GM19467 (cell line): ENCODE results near the gene ATXN1.
"Not testable (repeated sequence)": the region's sequence is repeated elsewhere in the genome, so short reads cannot be mapped to it uniquely, and the experiment has no call there.

Experiments used
- ATAC-seq: cut with Tn5 transposase; IDR thresholded peaks from one replicate; pipeline ENCODE4 v1.9.1; 2021; ENCODE audit warnings: mild to moderate bottlenecking, moderate library complexity; ENCODE audit not compliant: unreplicated experiment

Gene ATXN1

DNA sequence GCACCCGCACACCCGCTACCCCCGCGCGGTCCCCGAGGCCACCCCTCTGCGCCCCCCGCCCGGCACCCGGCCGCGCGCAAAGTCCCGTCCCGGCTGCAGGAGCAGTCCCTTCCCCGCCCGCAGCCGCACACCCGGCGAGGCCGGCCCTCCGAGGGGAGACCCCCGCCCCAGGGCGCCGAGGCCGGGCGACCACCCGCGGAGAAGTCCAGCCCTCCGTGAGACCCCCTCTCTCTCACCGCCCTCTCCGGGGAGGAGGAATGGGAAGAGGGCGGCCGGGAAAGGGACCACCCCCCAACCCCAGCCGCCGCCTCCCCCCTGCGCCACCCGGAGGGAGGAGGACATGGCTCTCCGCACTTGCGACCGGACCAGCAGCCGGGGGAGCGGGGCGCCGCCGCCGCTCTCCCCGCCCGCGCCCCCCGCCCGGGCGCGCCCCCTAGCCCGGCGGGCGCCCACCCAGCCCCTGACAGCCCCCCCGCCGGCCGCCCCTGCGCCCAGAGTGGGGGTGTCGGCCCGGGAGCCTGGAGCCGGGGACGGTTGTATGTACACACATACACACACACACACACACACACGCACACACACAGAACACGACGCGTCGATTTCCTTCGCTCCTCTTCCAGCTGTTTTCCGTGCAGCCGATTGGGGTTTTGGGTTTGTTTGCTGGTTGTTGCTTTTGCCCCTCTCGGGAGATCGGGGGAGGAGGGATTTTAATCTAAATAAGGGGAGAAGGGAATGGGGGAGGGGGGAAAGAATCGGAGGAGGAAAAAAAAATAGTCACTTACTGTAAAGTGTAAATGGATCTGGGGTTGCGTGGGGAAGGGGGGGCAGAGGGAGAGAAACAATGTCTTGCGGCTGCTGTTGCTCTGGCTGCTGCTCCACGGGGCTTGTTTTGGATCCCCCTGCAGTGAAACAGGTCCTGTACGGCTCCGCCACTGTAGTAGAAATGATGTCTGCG is at the start of gene ATXN1:
ATXN1 (minus strand) TSS at position 945 of the 955 bp plus-strand sequence.
- ATAC-seq = no peak

DNA sequence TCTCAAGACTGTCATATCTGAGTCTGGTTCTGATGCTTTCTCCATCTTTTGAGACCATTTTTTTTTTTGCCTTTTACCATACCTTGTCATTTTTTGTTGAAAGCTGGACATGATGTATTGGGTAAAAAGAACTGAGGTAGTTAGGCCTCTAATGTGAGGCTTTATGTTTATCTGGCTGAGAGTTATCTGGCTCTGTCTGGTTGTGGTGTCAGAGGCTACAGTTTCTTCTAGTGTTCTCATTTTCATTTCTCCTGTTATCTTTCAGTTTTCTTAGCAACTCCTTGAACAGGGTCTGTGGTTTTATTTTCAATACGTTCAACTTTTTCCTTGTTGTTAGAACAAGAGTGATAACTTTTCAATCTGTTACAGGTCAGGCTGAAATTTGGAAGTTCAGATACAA is 49.2 kb upstream of the ATXN1 start:
- ATAC-seq = no peak

DNA sequence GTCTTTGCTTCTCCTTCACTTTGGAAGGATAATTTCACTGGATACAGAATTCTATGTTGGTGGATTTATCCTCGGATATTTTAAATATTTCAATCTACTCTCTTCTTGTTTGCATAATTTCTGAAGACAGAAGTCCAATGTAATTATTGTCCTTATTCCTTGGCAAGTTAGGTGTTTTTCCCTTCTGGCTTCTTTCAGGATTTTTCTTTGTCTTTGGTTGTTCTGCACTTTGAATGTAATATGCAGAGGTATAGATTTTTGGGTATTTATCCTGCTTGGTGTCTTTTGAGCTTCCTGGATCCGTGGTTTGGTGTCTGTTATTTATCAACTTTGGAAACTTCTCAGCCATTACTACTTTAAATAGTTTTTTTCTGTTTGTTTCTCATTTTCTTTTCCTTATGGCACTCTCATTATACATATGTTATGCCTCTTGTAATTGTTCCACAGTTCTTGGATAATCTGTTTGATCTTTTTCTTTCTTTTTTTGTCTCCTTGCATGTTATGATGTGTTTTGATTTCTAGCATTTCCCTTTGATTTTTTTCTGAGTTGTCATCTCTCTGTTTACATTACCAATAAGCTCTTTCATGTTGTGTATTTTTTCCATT is 48.6 kb upstream of the ATXN1 start:
- no peak for ATAC-seq

DNA sequence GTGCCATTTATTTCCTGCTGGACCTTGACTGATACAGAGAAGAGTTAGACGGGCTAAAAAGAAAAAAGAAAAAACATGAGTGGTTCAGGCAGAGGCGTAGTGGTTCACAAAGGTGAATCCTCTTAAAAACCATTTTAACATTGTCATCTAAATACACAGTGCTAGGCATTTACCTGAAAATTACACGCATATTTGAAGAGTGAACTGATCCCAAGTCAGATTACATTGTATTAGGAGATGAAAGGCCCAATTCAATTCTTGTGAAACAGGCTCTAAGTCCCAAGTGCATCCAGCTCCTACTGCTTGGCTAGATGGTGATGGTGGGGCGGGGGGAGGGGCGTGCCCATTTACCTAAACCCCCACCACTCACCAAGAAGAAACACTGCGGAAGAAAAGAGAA is 46.7 kb upstream of the ATXN1 start:
- no peak for ATAC-seq

DNA sequence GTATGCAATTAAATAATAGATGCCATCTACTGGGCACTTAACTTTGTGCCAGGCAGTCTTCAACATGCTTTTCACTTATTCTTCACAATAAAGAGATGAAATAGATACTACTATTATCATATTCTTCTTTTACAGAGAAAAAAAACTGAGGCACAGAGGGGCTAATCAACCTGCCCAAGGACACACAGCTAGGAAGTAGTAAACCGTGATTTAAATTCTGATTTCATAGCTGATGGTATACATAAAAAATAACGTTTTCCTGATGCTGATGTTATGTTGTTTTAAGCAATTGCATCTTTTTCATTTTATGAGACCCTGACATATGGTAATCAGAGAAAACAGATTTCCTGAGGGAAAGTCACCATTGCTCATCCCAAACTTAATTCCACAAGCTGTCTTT is 45.1 kb upstream of the ATXN1 start:
- no peak for ATAC-seq

DNA sequence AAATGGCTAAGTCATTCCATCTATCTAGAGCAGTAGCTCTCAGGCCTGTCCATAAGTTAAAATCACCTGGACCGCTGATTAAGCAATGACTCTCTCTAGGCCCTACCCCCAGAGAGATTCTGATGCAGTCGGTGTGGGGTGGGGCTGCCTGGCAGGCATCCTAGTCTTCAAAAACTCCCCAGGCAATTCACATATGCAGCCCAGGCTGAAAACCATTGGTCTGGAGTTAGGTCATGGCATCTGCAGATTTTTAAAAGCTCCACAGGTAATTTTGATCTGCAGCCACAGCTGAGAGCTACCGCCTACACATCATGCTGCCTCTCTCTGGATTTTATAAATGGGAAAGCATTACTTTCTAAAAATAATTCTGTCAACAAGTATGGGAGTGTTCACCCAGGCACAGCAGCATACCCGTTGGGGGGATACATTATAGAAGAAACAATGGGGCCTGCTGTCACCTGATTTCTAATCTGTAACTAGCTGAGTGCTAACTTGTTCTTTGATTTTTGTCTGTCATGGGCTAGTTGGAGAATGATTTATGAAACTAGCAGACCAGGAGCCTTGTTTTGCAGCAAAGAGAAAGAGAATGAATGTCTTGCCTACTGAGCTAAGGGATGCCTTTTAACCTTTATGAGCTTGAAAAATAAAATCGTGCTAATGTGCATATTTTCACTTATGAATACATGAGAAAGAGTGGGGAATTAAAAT is 44.1 kb upstream of the ATXN1 start:
- no peak for ATAC-seq

DNA sequence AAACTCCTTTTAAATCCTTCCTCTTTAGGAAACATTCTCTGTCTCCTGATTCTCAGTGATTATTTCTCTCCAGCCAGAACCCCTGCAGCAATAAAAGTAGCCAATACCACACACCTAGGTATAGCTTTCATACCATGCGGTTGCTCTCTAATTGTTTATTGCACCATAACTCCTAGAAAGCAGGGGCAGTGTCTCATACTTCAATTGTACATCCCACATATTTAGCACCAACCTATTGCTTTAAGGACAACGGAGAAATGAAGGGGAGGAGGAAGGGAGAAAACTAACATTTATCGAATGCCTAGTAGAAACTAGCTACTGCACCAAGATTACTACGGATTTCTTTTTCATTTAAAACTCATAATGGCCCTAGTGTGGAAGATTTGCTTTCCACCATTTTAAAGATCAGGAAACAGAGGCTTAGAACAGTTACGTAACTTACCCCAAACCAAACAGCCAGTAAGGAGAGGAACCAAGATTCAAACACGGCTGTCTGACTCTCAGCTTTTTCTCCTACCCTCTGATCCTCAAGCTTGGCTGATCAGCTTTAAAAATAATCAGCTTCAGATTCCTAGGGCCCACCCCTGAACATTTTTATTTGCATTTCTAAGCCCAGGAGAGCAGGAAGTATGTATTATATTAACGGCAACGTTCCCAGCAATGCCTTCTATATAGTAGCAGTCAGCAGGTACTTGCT is 43.4 kb upstream of the ATXN1 start:
- no peak for ATAC-seq

DNA sequence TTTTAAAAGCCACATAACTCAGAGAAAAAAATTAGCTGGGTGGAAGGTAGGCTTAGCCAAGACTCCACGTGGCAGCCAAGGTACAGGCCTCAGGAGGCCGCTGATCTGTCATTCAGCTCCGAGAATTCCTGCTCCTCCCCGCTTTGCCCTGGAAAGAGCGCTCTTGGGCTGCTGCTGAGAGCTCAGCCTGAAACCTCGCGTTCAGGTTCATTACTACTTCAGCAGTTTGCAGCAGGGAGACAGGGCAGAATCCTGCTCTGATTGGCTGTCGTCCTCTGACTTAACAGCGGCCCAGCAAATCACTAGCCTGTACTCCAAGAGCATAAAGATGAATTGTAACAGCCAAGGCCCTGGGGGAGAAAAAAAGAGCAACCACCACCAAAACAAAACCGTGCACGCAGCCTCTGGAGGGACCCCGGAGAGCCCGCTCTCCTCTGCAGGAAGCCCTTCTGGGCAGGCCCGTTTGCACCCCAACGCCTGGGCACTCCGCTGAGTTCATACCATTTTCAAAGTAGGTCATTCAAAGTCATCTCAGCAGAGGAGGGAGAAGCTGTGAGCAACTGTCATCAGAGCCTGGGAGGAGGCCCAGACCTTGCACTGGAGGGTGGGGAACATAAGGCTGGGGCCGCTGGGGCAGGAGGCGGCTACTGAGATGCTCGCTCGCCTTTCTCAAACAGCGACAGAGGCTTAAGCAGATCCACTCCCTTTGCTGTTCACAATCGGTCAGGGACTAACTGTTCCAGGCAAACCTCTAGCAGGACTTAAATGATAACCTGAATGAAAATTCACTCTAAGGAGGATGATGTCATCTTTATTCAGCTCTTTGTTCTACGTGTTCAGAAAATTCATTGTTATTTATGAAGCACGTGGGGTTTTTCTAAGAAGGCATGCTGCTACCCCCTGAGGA is 42.3 kb upstream of the ATXN1 start:
- ATAC-seq = no peak

DNA sequence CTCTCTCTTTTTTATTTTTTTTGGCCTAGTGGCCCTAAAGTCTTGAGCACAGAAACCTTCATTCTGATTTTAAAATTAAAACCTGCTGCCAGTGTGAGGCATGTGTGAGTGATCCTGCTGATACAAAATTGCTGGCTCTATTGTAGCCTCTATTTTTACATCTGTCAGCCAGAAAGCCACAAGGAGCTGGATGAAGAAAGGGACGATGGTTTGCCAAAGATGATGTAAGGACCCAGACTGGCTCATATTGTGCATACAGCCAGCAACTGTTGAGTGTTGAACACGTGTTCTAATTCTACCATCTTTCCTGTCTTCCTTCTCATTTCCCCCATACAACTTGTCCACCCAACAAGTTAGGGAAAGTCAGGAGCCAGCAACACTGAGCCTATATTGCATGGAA is 40.8 kb upstream of the ATXN1 start:
- ATAC-seq = no peak

DNA sequence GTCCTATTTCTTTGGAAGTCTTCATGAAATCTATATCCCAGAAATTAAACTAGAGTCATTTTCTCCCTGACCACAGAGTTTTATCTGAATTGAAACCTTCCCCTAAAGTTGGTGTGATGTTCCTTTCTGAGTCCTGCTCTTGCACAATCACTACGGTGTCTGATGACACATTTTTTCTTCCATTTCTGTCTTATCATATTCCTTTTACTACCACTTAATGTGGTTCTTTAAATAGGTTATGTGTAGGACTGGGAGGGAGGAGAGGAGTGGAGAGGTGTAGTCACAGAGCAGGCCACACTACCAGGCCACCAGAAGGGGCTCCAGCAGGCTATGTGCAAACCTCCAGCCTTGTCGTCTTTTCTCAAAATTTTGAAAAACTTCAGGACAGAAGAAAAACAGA is 39.7 kb upstream of the ATXN1 start:
- no peak for ATAC-seq

DNA sequence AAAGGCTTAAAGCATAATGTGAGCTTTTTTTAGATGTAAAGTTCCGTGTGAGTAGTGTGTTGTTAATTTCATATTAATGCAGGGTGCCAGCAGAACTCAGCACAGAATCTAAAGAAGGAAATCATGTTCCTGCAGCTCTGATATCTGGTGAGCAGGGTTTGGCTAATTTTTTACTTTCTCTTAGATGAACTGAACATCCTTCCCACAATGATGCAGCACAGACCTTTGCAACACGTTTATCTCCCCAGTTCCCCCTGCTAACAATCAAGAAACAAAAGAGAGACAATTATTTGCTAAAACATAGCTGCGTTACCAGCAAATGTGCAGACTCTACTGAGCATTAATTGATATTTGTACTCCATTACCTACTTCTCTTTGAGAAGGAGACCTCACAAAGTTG is 39.1 kb upstream of the ATXN1 start:
- no peak for ATAC-seq

DNA sequence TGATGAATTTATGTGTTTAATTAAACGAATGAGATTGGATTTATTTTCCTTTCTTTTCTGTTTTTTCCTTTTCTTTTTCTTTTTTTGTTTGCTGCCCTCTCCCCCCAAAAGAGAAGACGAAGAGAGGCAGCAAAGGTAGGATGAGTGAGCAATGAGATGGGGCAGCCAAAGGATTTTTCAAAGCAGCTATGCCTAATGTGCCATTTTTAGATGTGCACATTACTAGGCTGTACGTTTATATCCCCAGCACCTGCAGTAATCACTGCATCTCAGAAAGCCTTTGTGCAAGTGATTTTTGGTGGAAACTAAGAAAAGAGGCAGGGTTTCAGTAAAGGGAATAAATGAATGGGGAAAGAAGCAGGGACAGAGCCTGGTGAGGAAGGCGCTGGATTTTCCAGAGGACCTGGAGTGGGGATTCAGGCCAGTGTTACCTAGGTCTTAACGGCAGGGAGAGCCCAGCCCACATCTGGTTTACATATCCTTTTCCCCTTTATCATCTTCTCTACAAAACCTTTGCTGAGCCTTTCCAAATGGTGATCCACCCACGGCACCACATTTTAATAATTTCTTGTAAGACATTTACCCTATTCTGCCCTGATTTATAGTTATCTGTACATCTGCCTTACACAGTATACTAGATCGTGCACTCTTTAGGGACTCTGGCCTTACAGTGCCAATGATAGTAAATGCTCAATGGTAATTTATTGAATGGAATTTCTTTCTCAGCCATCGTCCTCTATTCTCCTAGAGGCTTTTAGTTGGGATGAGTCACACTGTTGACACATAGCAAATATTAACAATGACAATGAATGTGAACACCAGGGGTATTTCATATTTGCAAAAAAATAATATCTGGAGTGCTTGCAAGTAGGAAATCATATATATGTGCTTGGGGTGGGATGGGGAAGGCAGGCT is 38.3 kb upstream of the ATXN1 start:
- ATAC-seq = no peak

DNA sequence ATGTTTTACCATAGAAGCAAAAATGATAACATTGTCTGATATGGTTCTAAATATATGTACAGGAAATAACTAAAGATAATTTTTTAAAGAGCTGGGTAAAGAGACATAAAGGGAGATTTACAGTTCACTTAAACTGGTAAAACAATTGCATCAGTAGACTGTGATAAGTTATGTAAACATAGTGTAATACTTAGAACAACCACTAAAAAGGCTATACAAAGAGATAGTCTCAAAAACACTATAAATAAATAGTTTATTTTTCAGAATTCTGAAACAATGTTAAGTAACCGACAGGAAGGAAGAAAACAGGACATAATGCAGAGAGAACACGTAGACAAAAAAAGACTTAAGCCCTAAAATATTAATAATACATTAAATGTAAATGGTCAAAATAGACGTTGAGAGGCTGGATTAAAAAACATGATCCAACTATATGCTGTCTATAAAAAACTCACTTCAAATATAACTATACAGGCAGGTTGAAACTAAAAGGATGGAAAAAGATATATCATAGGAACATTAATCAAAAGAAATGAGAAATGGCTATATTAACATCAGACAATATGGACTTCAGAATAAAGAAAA is 32.7 kb upstream of the ATXN1 start:
- ATAC-seq = no peak

DNA sequence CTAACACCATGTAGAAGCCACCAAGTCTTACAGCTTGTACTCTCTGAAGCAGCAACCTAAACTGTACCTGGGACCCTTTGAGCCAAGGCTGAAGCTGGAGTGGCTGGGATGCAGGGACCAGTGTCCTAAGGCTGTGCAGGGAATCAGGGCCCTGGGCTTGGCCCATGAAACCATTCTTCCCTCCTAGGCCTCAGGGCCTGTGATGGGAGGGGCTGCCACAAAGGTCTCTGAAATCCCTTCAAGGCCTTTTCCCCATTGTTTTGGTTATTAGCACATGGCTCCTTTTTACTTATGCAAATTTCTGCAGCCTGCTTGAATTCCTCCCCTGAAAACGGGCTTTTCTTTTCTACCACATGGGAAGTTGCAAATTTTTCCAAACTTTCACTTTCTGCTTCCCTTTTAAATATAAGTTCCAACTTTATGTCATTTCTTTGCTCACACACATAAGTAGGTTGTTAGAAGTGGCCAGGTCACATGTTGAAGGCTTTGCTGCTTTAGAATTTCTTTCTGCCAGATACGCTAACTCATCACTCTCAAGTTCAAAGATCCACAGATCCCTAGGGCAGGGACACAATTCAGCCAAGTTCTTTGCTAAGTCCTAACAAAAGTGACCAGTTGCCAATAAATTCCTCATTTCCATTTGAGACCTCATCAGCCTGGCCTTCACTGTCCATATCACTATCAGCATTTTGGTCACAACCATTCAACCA is 28.2 kb upstream of the ATXN1 start:
- no peak for ATAC-seq

DNA sequence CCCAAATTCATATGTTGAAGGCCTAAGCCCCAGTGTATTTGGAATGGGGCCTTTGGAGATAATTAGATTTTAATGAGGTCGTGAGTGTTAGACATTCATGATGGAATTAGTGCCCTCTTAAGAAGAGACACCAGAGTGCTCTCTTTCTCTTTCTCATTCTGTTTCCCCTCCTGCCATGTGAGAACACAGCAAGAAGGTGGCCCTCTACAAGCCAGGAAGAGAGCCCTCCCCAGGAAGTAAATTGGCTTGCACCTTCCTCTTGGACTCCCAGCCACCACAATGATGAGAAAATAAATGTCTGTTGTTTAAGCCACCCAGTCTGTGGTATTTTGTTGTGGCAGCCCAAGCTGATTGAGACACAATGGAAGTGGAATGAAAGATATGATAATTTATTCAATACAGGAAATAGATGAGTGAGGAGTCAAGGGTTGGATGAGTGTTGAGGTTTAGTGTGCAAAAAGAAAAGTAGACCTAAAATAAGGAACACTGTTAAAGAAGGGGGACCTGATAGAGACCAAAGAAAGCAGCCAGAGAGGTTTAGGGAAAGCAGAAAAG is 25.9 kb upstream of the ATXN1 start:
- ATAC-seq = no peak

DNA sequence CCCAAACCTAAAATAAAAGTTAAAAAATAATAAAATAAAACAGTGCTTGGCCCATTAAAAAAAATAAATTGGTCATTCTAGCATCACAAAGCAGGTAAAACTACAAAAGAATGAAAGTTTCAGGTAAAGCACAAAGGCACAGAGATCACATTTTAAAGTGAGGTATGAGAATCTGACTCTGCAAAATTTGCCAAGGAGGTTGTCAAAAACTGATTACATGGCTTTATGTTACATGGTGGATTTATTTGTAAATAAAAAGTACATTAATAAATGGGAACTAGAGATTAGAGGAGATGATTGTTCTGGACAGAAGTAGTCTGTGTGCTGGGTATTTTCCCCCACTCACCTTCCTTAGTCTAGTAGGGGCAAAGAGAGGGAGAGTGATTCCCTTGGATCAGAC is 24.2 kb upstream of the ATXN1 start:
- no peak for ATAC-seq

DNA sequence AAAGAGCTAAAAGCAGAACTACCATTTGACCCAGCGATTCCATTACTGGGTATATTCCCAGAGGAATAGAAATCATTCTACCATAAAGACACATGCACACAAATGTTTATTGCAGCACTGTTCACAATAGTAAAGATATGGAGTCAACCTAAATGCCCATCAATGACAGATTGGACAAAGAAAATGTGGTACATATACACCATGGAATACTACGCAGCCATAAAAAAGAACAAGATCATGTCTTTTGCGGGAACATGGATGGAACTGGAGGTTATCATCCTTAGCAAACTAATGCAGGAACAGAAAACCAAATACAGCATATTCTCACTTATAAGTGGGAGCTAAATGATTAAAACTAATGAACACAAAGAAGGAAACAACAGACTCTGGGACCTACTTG is 23.7 kb upstream of the ATXN1 start:
- not testable (repeated sequence) for ATAC-seq
